Measurements from ENCODE around the gene MEOX1.

DNA sequence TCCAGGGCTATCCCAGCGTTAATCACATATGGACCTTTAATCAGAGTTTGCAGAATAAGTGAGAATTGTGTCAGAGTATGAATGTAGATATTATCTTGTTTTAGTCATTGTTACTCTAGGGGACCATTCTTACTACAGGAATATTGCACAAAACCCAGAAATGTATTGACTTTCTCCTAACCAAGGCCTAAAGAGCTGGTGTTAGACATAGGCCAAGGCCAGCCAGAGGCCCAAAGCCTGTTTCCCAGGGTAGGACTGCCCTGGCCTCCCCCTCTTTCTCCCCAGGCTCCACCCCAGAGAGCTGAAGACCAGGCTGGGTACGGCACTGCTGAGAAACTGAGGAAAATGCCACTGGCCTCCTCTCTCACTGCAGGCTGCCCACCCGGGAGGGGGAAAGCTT lies 41.9 kb upstream of the MEOX1 start:
- no peak for TF ChIP-seq EZH2 (IDR thresholded peaks at IDR 0.05; ENCODE audit: insufficient read depth, poor library complexity, severe bottlenecking)
- no peak for TF ChIP-seq EZH2phosphoT487 (IDR thresholded peaks at IDR 0.05; ENCODE audit: insufficient read depth, low read depth)
